Esophagus squamous epithelium (tissue), 5 donors: ENCODE results near the gene LRCOL1. TPM values are rescaled to one million over a fixed set of nuclear protein-coding genes. Genes with fewer than 3 reads are reported as not detected.

Source experiments
- DNase-seq: peaks from one replicate; lab custom pipeline; 2025; lab: John Stamatoyannopoulos, UW
- H3K27ac ChIP-seq, 4 donors: fragments of 200-600 bp; sonication (generic); one replicate each; pipeline ENCODE4 v1.5.1; 2016 to 2019; ENCODE audit warnings: mild to moderate bottlenecking in 1 of 4
- H3K27me3 ChIP-seq, 4 donors: fragments of 200-600 bp; sonication (generic); 1 replicate in 3 of 4; 2 replicates in 1 of 4; pipeline versions ENCODE4 v1.5.1 to v1.6.0; 2017 to 2021; ENCODE audit warnings: antibody characterized with exemption in 1 of 4
- H3K36me3 ChIP-seq, 3 donors: fragments of 200-600 bp; sonication (generic); one replicate each; pipeline ENCODE4 v1.5.1; 2016 to 2019
- H3K4me1 ChIP-seq, 3 donors: fragments of 200-600 bp; sonication (generic); one replicate each; pipeline ENCODE4 v1.5.1; 2017 to 2019
- H3K4me3 ChIP-seq, 4 donors: fragments of 200-600 bp; sonication (generic); 1 replicate in 3 of 4; 2 replicates in 1 of 4; pipeline ENCODE4 v1.5.1; 2016 to 2019; ENCODE audit warnings: mild to moderate bottlenecking in 2 of 4, moderate library complexity in 1 of 4
- H3K9me3 ChIP-seq, 3 donors: fragments of 200-600 bp; sonication (generic); one replicate each; pipeline ENCODE4 v1.5.1; 2016 to 2019
- POLR2A ChIP-seq, 4 donors: fragments of 450-650 bp; IDR thresholded peaks; one replicate each; pipeline ENCODE4 v1.6.1; 2017; ENCODE audit warnings: antibody characterized with exemption in 4 of 4, mild to moderate bottlenecking in 4 of 4, moderate library complexity in 3 of 4
- WGBS, 2 donors: methylation state at CpG; one replicate each; pipeline ENCODE4 v1.1.5; 2018; 5-methylcytosine and 5-hydroxymethylcytosine counted together
- intact Hi-C: fragments of 100-400 bp; cut with DNase I; formaldehyde crosslinking; loops from one replicate; pipeline ENCODE4 v1.15.0; 2022
- total RNA-seq, 4 donors: library from RNA; depleted of rRNA; stranded (reverse); fragments of >200 nt; gene quantifications; one replicate each; pipeline ENCODE4 v1.1.0, GENCODE V29; 2016
- TF ChIP-seq, protein P1 (sequence below), 6 experiments: fragments of 450-650 bp in 4 of 6; fragments of 200-600 bp in 2 of 6; sonication (generic) in 2 of 6; IDR thresholded peaks; one replicate each; pipeline ENCODE4 v1.5.1; 2016 to 2019; ENCODE audit warnings: antibody characterized with exemption in 6 of 6, mild to moderate bottlenecking in 4 of 6, moderate library complexity in 4 of 6
- donor health status: DM: yes; HTN: yes; CAD: no.

Gene LRCOL1
- total RNA-seq, 4 donors from 2014 or later, result 1.5 TPM; not detected in 3

DNA sequence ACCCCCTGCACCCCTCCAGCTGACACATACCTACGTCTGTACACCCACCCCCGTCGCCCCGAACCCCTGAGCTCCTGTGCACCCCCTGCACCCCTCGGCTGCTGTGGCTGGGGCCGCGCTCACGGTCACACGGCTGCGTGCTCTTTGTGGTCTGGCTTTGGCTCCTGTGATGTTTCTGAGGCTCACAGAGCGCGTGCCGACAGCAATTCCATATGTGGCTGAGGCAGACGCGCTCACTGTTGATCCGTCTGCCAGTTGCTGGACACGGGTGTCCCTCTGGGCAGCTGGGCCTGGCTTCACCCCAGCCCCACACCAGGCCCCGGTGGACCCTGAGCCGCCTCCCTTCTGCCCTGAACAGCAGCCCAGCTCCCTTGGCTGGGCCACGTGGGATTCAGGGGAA, 46.5 kb downstream of the LRCOL1 start:
- intact Hi-C loops, result no loop called here
- TF ChIP-seq, protein P1, sequence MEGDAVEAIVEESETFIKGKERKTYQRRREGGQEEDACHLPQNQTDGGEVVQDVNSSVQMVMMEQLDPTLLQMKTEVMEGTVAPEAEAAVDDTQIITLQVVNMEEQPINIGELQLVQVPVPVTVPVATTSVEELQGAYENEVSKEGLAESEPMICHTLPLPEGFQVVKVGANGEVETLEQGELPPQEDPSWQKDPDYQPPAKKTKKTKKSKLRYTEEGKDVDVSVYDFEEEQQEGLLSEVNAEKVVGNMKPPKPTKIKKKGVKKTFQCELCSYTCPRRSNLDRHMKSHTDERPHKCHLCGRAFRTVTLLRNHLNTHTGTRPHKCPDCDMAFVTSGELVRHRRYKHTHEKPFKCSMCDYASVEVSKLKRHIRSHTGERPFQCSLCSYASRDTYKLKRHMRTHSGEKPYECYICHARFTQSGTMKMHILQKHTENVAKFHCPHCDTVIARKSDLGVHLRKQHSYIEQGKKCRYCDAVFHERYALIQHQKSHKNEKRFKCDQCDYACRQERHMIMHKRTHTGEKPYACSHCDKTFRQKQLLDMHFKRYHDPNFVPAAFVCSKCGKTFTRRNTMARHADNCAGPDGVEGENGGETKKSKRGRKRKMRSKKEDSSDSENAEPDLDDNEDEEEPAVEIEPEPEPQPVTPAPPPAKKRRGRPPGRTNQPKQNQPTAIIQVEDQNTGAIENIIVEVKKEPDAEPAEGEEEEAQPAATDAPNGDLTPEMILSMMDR (IDR thresholded peaks at IDR 0.05), result no peak
- TF ChIP-seq POLR2A (IDR thresholded peaks at IDR 0.05), result no peak
- Histone ChIP-seq H3K4me3 (no peak overlapping the region), H3K27ac (no peak overlapping the region), H3K27me3 (peaks cover 0 to 8% (median 0%) of the 10 kb centered on the region in 4 donors), H3K9me3 (no peaks in the 10 kb centered on the region), H3K4me1 (peaks cover 11 to 26% (median 20%) of the 10 kb centered on the region in 3 donors), H3K36me3 (peaks cover 0 to 32% (median 0%) of the 10 kb centered on the region in 3 donors)
- WGBS, 2 donors, result 97% methylated on average over 6 of the region's 20 CpGs; no CpG with 5 or more reads in 1 of the 2 donors
- no peak for DNase-seq

- no peak for DNase-seq
- H3K36me3 ChIP-seq, result peaks cover 0 to 21% (median 0%) of the 10 kb centered on the region in 3 donors
- intact Hi-C loops, result no loop called here
- peaks cover 0 to 10% (median 0%) of the 10 kb centered on the region in 4 donors for H3K27me3 ChIP-seq
- 59 to 70% methylated on average over 9 to 17 of the region's 21 CpGs for WGBS, 2 donors
- H3K27ac ChIP-seq, result no peak overlapping the region
- H3K4me3 ChIP-seq, result no peak overlapping the region
- peaks cover 13 to 30% (median 20%) of the 10 kb centered on the region in 3 donors for H3K4me1 ChIP-seq
- no peaks in the 10 kb centered on the region for H3K9me3 ChIP-seq
- TF ChIP-seq POLR2A (IDR thresholded peaks at IDR 0.05), result no peak
- TF ChIP-seq, protein P1 (IDR thresholded peaks at IDR 0.05), result no peak
These were observed 47.8 kb downstream of the LRCOL1 start for GRCh38 chr12:132562489-132563021.

- H3K4me1 ChIP-seq, result peaks cover 13 to 30% (median 20%) of the 10 kb centered on the region in 3 donors
- WGBS, 2 donors, result no CpG with 5 or more reads among the region's 21 CpGs
- H3K27ac ChIP-seq, result no peak overlapping the region
- H3K9me3 ChIP-seq, result no peaks in the 10 kb centered on the region
- no peak for DNase-seq
- TF ChIP-seq, protein P1 (IDR thresholded peaks at IDR 0.05), result peak in 2 of 6 experiments; percentile 9 to 40
- TF ChIP-seq POLR2A (IDR thresholded peaks at IDR 0.05), result no peak
- H3K27me3 ChIP-seq, result peaks cover 0 to 10% (median 0%) of the 10 kb centered on the region in 4 donors
- H3K36me3 ChIP-seq, result peaks cover 0 to 12% (median 0%) of the 10 kb centered on the region in 3 donors
- peak overlapping the region in 2 of 4 donors; percentile 59 to 73 for H3K4me3 ChIP-seq
- intact Hi-C loops, result no loop called here
These were observed 48.8 kb downstream of the LRCOL1 start for GRCh38 chr12:132561427-132562156.

DNA sequence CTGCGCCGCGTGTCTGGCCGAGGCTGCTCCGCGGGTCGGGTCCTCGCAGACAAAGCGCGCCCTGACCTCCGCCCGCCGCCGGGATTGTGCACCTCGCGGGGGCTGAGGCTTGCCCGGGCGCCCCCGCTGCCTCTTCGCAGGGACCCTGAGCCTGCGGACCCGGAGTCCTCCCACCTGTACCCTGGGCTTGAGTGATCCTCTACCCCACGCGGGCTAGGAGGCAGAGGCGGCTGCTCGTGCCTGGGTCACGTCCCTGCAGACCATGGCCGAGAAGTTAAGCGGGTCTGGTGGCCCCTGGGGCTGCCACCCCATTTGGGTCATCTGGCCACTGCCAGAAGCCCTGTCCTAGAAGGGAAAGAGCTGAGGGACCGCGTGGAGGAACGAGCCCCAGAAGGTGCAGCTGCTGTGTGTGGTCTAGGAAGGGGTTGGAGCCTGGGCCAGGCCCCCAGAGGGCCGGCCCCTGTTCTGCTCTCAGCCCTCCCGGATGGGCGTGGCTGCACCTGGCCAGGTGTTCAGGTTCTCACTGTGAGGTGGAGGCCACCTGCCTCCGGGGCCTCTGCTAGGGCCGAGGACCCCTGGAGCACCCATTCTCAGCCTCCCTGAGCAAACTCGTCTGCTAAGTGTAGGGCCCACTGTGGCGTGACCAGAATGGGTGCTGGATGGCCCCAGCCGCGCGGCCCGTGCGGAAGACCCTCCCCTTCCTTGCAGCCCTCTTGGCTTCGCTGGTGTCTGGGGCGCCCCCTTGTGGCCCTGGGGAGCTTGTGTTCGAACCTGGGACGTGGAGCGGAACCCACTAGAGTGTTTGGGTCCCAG, 49.6 kb downstream of the LRCOL1 start:
- H3K36me3 ChIP-seq, result peaks cover 0 to 10% (median 0%) of the 10 kb centered on the region in 3 donors
- WGBS, 2 donors, result 2% methylated on average over 7 of the region's 49 CpGs; no CpG with 5 or more reads in 1 of the 2 donors
- peak overlapping the region in 2 of 4 donors; percentile 50 to 52 for H3K27ac ChIP-seq
- intact Hi-C loops, result no loop called here
- H3K9me3 ChIP-seq, result no peaks in the 10 kb centered on the region
- TF ChIP-seq, protein P1 (IDR thresholded peaks at IDR 0.05), result peak in 5 of 6 experiments; percentile 53 to 75 (median 55)
- TF ChIP-seq POLR2A (IDR thresholded peaks at IDR 0.05), result no peak
- no peak for DNase-seq
- H3K27me3 ChIP-seq, result peaks cover 0 to 10% (median 0%) of the 10 kb centered on the region in 4 donors
- H3K4me3 ChIP-seq, result peak overlapping the region; percentile 51 to 73 (median 59)
- H3K4me1 ChIP-seq, result peaks cover 13 to 30% (median 20%) of the 10 kb centered on the region in 3 donors
